HepG2 (cell line): ENCODE data around the gene SLC35B4. TPM values are rescaled to one million over a fixed set of nuclear protein-coding genes. Genes with fewer than 3 reads are reported as not detected.

ENCODE experiments used
- DPF2 ChIP-seq: sonication (generic); formaldehyde crosslinking; IDR thresholded peaks from 2 replicates; pipeline ENCODE4 v1.4.0; 2020; ENCODE audit warnings: mild to moderate bottlenecking, low read depth, missing genetic modification reagents, borderline replicate concordance
- EHMT2 ChIP-seq: fragments of 200-600 bp; sonication (generic); IDR thresholded peaks from 2 replicates; pipeline ENCODE4 v1.7.0; 2017; ENCODE audit warnings: antibody characterized with exemption, low read depth, low read length, borderline replicate concordance
- JUNB ChIP-seq: sonication (generic); formaldehyde crosslinking; IDR thresholded peaks from 2 replicates; pipeline ENCODE4 v1.8.0; 2022; ENCODE audit warnings: missing genetic modification reagents, mild to moderate bottlenecking, borderline replicate concordance
- LRRFIP1 ChIP-seq: sonication (generic); formaldehyde crosslinking; conservative IDR thresholded peaks from 2 replicates; pipeline ENCODE4 v1.4.0; 2020; ENCODE audit warnings: missing genetic modification reagents
- SMYD3 ChIP-seq: sonication (generic); formaldehyde crosslinking; IDR thresholded peaks from 2 replicates; pipeline ENCODE4 v1.8.1; 2023; ENCODE audit warnings: mild to moderate bottlenecking, missing genetic modification reagents
- TCF7 ChIP-seq: sonication (generic); IDR thresholded peaks from 2 replicates; pipeline ENCODE4 v1.6.1; 2016; ENCODE audit warnings: antibody characterized with exemption, low read depth
- TEAD2 ChIP-seq: sonication (generic); formaldehyde crosslinking; IDR thresholded peaks from 2 replicates; pipeline ENCODE4 v1.9.0; 2021; ENCODE audit warnings: missing genetic modification reagents
- UBTF ChIP-seq: sonication (generic); formaldehyde crosslinking; IDR thresholded peaks from 2 replicates; pipeline ENCODE4 v1.4.0; 2020; ENCODE audit warnings: mild to moderate bottlenecking, missing genetic modification reagents
- ZBTB33 ChIP-seq: sonication (generic); formaldehyde crosslinking; IDR thresholded peaks from 2 replicates; pipeline ENCODE4 v1.4.0; 2020; ENCODE audit warnings: missing genetic modification reagents
- ZBTB7A ChIP-seq: sonication (generic); formaldehyde crosslinking; IDR thresholded peaks from 2 replicates; pipeline ENCODE4 v1.8.0; 2022; ENCODE audit warnings: mild to moderate bottlenecking, missing genetic modification reagents
- ZFP36L1 ChIP-seq: sonication (generic); formaldehyde crosslinking; IDR thresholded peaks from 2 replicates; pipeline ENCODE4 v1.8.0; 2022; ENCODE audit warnings: mild to moderate bottlenecking, missing genetic modification reagents, moderate library complexity
- ZNF646 ChIP-seq: sonication (generic); formaldehyde crosslinking; IDR thresholded peaks from 2 replicates; pipeline ENCODE4 v1.9.0; 2021; ENCODE audit warnings: mild to moderate bottlenecking, missing genetic modification reagents
- polyA plus RNA-seq, 8 experiments: library from polyadenylated mRNA; depleted of rRNA in 3 of 8; stranded (reverse) in 7 of 8; unstranded in 1 of 8; fragments of >200 nt; fragmentation: Illumina TruSeq in 4 of 8; extraction: Trizol in 4 of 8; gene quantifications; 2 replicates each; pipeline versions ENCODE4 v1.2.1 to v1.2.3, GENCODE V29; 2011 to 2016; ENCODE audit warnings: low read depth in 4 of 8, missing spikeins in 1 of 8, mixed read lengths in 1 of 8; ENCODE audit not compliant: insufficient read depth in 1 of 8
- total RNA-seq, 5 experiments: library from RNA; depleted of rRNA; stranded (reverse); fragments of >200 nt; fragmentation: Illumina TruSeq; extraction: Trizol; gene quantifications; 2 replicates each; pipeline ENCODE4 v1.2.3, GENCODE V29; 2016; ENCODE audit warnings: low read depth in 1 of 5
- TF ChIP-seq, protein P1 (sequence below): sonication (generic); formaldehyde crosslinking; IDR thresholded peaks from 2 replicates; pipeline ENCODE4 v1.4.0; 2020; ENCODE audit warnings: mild to moderate bottlenecking, missing genetic modification reagents

Gene SLC35B4
- total and polyA plus RNA-seq, 2 of the 13 experiments (the other 11 are each of a cell fraction or from before 2014, with no cell fraction given): 17.1 to 17.8 TPM

DNA sequence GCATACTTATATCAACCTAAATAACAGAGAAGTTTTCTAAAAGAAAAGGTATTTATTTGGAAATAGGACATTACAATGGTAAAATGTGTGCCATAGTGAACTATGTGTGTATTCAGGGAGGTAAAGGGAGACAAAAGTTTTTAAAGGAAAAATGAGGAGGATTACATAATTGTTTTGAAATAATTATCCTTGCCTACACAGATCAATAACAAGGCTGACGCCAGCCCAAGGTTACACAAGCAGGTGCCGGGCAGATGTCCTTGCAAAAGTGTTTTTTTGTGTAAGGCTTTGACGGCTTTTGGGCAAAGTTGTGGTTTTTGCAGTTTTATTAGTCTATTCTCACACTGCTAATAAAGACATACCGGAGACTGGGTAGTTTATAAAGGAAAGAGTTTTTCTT is 22.7 kb upstream of the SLC35B4 start (continued):
- TF ChIP-seq UBTF (CRISPR knock-in tag) (no peak), ZBTB33 (CRISPR knock-in tag) (no peak), JUNB (no peak), ZBTB7A (CRISPR knock-in tag) (no peak), ZNF646 (CRISPR knock-in tag) (peak; percentile 40; the same call in 1 of the 2 replicates), TEAD2 (no peak), ZFP36L1 (no peak), EHMT2 (no peak), DPF2 (CRISPR knock-in tag) (no peak), LRRFIP1 (no peak), SMYD3 (CRISPR knock-in tag) (no peak), TCF7 (peak; percentile 37; the same call in 1 of the 2 replicates)
- TF ChIP-seq, protein P1, sequence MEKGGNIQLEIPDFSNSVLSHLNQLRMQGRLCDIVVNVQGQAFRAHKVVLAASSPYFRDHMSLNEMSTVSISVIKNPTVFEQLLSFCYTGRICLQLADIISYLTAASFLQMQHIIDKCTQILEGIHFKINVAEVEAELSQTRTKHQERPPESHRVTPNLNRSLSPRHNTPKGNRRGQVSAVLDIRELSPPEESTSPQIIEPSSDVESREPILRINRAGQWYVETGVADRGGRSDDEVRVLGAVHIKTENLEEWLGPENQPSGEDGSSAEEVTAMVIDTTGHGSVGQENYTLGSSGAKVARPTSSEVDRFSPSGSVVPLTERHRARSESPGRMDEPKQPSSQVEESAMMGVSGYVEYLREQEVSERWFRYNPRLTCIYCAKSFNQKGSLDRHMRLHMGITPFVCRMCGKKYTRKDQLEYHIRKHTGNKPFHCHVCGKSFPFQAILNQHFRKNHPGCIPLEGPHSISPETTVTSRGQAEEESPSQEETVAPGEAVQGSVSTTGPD (CRISPR knock-in tag): no peak
